Loucy (cell line): ENCODE results near the gene ACADVL.

Experiments
- EZH2phosphoT487 ChIP-seq: fragments of 200-600 bp; IDR thresholded peaks from 2 replicates; pipeline ENCODE4 v1.6.1; 2018; ENCODE audit warnings: antibody characterized with exemption, mild to moderate bottlenecking, moderate library complexity, borderline replicate concordance
- TF ChIP-seq, protein P1 (sequence below): fragments of 200-600 bp; sonication (generic); conservative IDR thresholded peaks from 2 replicates; pipeline ENCODE4 v1.5.1; 2014; ENCODE audit warnings: mild to moderate bottlenecking, antibody characterized with exemption, low read length

DNA sequence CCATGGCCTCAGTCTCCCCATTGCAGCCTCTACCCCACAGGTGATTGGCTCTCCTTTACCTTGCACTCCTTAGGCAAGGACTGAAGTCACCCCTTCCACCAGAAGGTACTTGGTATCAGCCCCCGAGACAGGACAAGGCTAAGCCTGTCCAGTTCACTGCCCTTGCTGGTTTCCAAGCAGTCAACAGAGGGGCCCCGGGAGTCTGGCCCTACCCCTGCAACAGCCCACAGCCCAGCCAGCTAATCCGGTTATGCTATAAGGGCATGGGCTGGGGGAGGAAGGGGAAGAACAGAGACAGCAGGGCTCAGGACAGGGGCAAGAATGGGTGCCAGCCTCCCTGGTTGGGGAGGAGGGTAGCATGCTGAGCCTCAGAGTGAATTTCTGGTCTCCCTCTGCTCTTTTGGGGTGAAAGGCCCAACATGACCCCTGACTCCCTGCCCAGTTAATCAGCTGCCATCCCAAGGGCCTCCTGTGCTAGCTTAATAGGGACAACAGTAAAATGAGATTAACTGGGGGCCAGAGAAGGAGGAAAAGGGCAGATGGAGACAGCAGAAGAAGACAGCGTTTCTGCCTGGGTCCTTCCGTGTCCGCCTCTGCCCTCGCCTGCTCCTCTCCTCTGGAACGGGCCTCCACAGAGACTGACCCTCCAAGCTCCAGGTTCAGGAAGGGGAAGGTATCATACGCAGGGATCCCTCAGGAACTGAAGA is 10.8 kb upstream of the ACADVL start:
- TF ChIP-seq, protein P1, sequence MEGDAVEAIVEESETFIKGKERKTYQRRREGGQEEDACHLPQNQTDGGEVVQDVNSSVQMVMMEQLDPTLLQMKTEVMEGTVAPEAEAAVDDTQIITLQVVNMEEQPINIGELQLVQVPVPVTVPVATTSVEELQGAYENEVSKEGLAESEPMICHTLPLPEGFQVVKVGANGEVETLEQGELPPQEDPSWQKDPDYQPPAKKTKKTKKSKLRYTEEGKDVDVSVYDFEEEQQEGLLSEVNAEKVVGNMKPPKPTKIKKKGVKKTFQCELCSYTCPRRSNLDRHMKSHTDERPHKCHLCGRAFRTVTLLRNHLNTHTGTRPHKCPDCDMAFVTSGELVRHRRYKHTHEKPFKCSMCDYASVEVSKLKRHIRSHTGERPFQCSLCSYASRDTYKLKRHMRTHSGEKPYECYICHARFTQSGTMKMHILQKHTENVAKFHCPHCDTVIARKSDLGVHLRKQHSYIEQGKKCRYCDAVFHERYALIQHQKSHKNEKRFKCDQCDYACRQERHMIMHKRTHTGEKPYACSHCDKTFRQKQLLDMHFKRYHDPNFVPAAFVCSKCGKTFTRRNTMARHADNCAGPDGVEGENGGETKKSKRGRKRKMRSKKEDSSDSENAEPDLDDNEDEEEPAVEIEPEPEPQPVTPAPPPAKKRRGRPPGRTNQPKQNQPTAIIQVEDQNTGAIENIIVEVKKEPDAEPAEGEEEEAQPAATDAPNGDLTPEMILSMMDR, result no peak
- no peak for TF ChIP-seq EZH2phosphoT487
